Mucosa of descending colon (tissue), 3 donors: ENCODE results near the gene GALNT11. TPM values are rescaled to one million over a fixed set of nuclear protein-coding genes. Genes with fewer than 3 reads are reported as not detected.

Source experiments
- ATAC-seq: fragments of 200-7000 bp; cut with Tn5 transposase; one replicate; pipeline ENCODE4 v1.9.1; 2020; ENCODE audit warnings: mild to moderate bottlenecking, moderate library complexity
- DNase-seq, 3 donors: peaks; one replicate each; pipeline ENCODE4 v3.0.0-alpha.2; 2020
- H3K36me3 ChIP-seq: fragments of 200-600 bp; one replicate; pipeline ENCODE4 v1.8.0; 2021; ENCODE audit warnings: low read depth, mild to moderate bottlenecking
- H3K4me1 ChIP-seq: fragments of 200-600 bp; one replicate; pipeline ENCODE4 v1.8.0; 2021; ENCODE audit warnings: low read depth, mild to moderate bottlenecking
- H3K4me3 ChIP-seq: fragments of 200-600 bp; one replicate; pipeline ENCODE4 v1.8.0; 2021; ENCODE audit warnings: mild to moderate bottlenecking
- H3K9me3 ChIP-seq: fragments of 200-600 bp; one replicate; pipeline ENCODE4 v1.8.0; 2021; ENCODE audit warnings: mild to moderate bottlenecking
- CTCF ChIP-seq: fragments of 200-600 bp; IDR thresholded peaks from one replicate; pipeline ENCODE4 v1.8.0; 2022; ENCODE audit warnings: antibody characterized with exemption, mild to moderate bottlenecking
- intact Hi-C, 2 donors: fragments of 100-400 bp; cut with DNase I in 1 of 2; cut with micrococcal nuclease in 1 of 2; formaldehyde crosslinking; loops; one replicate each; pipeline versions ENCODE4 v1.11.0 to v1.11.1; 2022; cut with DNase I, micrococcal nuclease
- total RNA-seq, 3 donors: library from RNA; stranded (reverse); fragmentation: NEBNext Ultra II Directional in 2 of 3; extraction: Animal tissue kit (Norgen Biotek cat#: 25700) in 2 of 3; gene quantifications; one replicate each; pipeline versions ENCODE4 v1.2.1 to v1.2.4, GENCODE V29; 2021 to 2023
- donor health status: DM: no; HTN: no; CAD: no; lungs with moderate emphysema.
- donor health status: DM: no; HTN: no; CAD: no.
- donor health status: DM: no; HTN: yes; CAD: no.

GALNT11 gene
- total RNA-seq, 3 donors from 2014 or later, result 16.2 to 29.3 (median 21.9) TPM

- Histone ChIP-seq H3K9me3 (no peaks in the 10 kb centered on the region), H3K4me3 (no peak overlapping the region), H3K36me3 (no peaks in the 10 kb centered on the region), H3K4me1 (no peaks in the 10 kb centered on the region)
- intact Hi-C loops, result no loop called here
- no peak for TF ChIP-seq CTCF
- no peak for DNase-seq
- ATAC-seq, result no peak
Observed at GRCh38 chr7:152108359-152108758, 82.9 kb downstream of the GALNT11 start.

- Histone ChIP-seq H3K4me3 (no peak overlapping the region), H3K36me3 (no peaks in the 10 kb centered on the region), H3K4me1 (no peaks in the 10 kb centered on the region), H3K9me3 (no peaks in the 10 kb centered on the region)
- no peak for DNase-seq
- no peak for TF ChIP-seq CTCF
- intact Hi-C loops, result no loop called here
- ATAC-seq, result no peak
Observed at GRCh38 chr7:152112829-152113228, 87.4 kb downstream of the GALNT11 start.

- no peak overlapping the region for H3K4me3 ChIP-seq
- intact Hi-C loops, result no loop called here
- H3K9me3 ChIP-seq, result no peaks in the 10 kb centered on the region
- no peak for TF ChIP-seq CTCF
- peak; percentile 73 for ATAC-seq
- DNase-seq, result peak in 1 of 3 donors; percentile 31
- H3K4me1 ChIP-seq, result no peaks in the 10 kb centered on the region
- no peaks in the 10 kb centered on the region for H3K36me3 ChIP-seq
Observed at GRCh38 chr7:152115021-152115718, 89.7 kb downstream of the GALNT11 start.

GRCh38 chr7:152117356-152117755, 91.9 kb downstream of the GALNT11 start:
- DNase-seq (no peak), ATAC-seq (no peak)
- no peaks in the 10 kb centered on the region for H3K9me3 ChIP-seq
- H3K4me3 ChIP-seq, result no peak overlapping the region
- no peak for TF ChIP-seq CTCF
- no peaks in the 10 kb centered on the region for H3K4me1 ChIP-seq
- intact Hi-C loops, result no loop called here
- H3K36me3 ChIP-seq, result peaks cover 8% of the 10 kb centered on the region

- ATAC-seq (no peak), DNase-seq (no peak)
- no peak overlapping the region for H3K4me3 ChIP-seq
- H3K36me3 ChIP-seq, result peaks cover 13% of the 10 kb centered on the region
- H3K9me3 ChIP-seq, result peaks cover 3% of the 10 kb centered on the region
- intact Hi-C loops, result no loop called here
- no peak for TF ChIP-seq CTCF
- H3K4me1 ChIP-seq, result no peaks in the 10 kb centered on the region
Observed at GRCh38 chr7:152120210-152120609, 94.7 kb downstream of the GALNT11 start.

GRCh38 chr7:152120776-152121175, 95.3 kb downstream of the GALNT11 start:
- H3K4me1 ChIP-seq, result no peaks in the 10 kb centered on the region

More at GRCh38 chr7:152120776-152121175, 95.3 kb downstream of the GALNT11 start:
- no peak for ATAC-seq
- Histone ChIP-seq H3K9me3 (peaks cover 3% of the 10 kb centered on the region), H3K4me3 (no peak overlapping the region), H3K36me3 (peaks cover 13% of the 10 kb centered on the region)
- no peak for TF ChIP-seq CTCF
- DNase-seq, result no peak
- intact Hi-C loops, result no loop called here
